Activated CD4-positive, alpha-beta T cell treated with anti-CD3 and anti-CD28 coated beads, Interleukin-2, amount 50 U/mL, for 24 hours (primary cell): Measurements from ENCODE around the gene ZNF775.

Experiments
- DNase-seq, 2 donors: peaks; one replicate each; pipeline ENCODE4 v3.0.0-alpha.2; 2020; ENCODE audit warnings: low read depth in 1 of 2, low spot score in 1 of 2

The ZNF775 gene

GRCh38 chr7:150345012-150345411 lies 34.1 kb upstream of the ZNF775 start:
- no peak for DNase-seq

- DNase-seq, result no peak
Observed at GRCh38 chr7:150346922-150347321, 32.2 kb upstream of the ZNF775 start.

DNA sequence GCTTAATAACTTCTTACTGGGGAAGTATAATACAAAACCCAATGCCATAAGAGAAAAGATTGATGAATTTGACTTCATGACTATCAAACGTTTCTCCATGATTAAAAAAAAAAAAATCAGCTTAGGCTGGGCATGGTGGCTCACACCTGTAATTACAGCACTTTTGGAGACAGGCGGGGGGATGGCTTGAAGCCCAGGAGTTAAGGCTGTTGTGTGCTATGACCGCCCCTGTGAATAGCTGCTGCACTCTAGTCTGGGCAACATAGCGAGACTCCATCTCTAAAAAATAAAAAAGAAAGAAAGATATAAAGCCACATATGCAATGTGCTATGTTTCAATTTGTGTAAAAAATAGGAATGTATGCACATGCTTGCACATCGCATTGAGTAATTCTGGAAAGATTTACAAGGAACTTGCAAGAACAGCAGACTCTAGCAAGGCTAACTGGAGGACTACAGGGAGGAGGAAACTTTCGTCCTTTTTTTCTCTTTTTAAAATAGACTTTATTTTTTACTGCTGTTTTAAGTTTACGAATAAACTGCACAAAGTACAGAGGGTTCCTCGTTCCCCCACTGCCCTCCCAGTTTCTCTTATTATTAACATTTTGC lies 27.4 kb upstream of the ZNF775 start:
- no peak for DNase-seq

DNA sequence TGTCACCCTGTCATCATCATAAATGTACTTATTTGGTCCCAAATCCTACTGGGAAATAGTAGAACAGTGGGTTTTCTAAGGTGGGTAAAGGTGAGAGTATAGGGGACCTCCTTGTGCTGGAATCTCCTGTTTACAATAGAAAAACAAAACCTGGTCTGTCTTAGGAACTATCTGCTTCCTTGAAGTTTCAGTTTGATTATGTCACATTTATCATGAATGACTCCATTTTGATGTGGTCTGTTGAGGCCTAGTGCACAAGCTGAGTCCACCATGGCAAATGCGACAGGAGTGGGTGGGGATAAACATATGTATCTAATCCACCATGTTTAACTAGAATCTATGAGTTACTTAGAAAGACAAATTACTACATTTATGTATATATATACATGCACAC lies 23.5 kb upstream of the ZNF775 start:
- no peak for DNase-seq

GRCh38 chr7:150356265-150356897 lies 22.7 kb upstream of the ZNF775 start:
- no peak for DNase-seq

DNA sequence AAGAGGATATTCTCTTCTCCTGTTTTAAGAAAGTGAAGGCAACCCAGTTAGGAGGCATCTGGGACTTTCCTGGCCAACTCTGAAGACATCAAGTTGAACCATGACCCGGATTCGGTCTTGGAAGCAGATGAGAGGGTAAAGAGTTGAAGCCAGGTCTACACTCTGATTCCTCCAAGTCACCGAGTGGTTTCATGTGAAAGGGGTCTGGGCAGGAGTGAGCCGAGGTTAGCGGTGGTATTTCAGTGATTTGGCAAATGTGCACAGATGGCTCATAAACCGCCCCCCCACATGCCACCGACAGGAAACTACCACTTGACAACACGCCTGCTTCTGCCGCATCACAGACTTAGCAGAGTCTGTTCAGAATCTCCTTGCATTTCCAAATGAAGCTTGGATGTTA lies 21.9 kb upstream of the ZNF775 start:
- DNase-seq, result peak in 1 of 2 donors; percentile 48

- DNase-seq, result no peak
Observed at GRCh38 chr7:150357771-150358427, 21.2 kb upstream of the ZNF775 start.

- no peak for DNase-seq
Observed at GRCh38 chr7:150358433-150358832, 20.7 kb upstream of the ZNF775 start.

- no peak for DNase-seq
Observed at GRCh38 chr7:150358988-150359621, 20.0 kb upstream of the ZNF775 start.

DNA sequence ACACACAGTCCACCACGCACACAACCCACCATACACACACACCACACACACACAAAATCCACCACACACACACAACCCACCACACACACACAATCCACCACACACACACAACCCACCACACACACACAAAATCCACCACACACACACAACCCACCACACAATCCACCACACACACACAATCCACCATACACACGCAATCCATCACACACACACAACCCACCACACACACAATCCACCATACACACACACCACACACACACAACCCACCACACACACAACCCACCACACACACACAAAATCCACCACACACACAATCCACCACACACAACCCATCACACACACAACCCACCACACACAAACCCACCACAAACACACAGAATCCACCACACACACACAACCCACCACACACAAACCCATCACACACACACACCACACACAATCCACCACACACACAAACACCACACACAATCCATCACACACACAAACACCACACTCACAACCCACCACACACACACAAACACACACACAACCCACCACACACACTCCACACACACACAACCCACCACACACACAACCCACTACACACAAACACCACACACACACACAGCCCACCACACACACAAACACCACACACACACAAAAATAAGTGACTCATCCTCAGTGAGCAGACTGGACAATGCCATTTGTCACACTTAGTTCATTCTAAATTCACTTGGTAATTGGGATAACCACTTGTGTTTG lies 19.3 kb upstream of the ZNF775 start:
- DNase-seq, result no peak

- DNase-seq, result no peak
Observed at GRCh38 chr7:150360363-150361058, 18.6 kb upstream of the ZNF775 start.

- no peak for DNase-seq
Observed at GRCh38 chr7:150361402-150361801, 17.7 kb upstream of the ZNF775 start.

- no peak for DNase-seq
Observed at GRCh38 chr7:150361807-150362621, 17.1 kb upstream of the ZNF775 start.

GRCh38 chr7:150363370-150363769 lies 15.8 kb upstream of the ZNF775 start:
- DNase-seq, result no peak

GRCh38 chr7:150363872-150364271 lies 15.3 kb upstream of the ZNF775 start:
- no peak for DNase-seq

- DNase-seq, result no peak
Observed at GRCh38 chr7:150365194-150365593, 13.9 kb upstream of the ZNF775 start.

- no peak for DNase-seq
Observed at GRCh38 chr7:150365673-150366398, 13.3 kb upstream of the ZNF775 start.

DNA sequence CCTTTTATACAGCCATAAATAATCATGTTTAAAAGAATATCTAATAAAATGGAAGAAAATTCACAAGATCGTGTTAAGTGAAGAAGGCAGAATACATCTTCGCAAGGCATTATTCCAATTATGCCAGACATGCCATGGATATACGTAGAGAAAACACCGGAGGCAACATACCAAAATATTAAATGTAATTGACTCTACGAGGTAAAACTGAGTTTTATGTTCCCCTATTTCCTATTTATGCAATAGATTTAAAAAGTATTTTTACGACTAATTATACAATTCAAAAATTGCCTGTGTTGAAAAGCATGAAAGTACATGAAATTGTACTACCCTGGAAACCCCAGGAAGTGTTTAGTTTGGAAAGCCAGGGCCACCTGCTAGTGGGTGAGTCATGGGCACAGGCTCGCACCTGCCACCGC lies 11.4 kb upstream of the ZNF775 start:
- DNase-seq, result no peak
